Measurements from ENCODE around the gene FARP1.

GRCh38 chr13:98219685-98220084, 76.8 kb downstream of the FARP1 start:
- TF ChIP-seq CTCF (IDR thresholded peaks at IDR 0.05; ENCODE audit: low read depth, low read length, poor library complexity, severe bottlenecking) (no peak), EZH2phosphoT487 (IDR thresholded peaks at IDR 0.05; ENCODE audit: borderline replicate concordance, low read length) (no peak)

Measured in DOHH2 (cell line).